ENCODE measurements around the gene PTRH1.

The PTRH1 gene

DNA sequence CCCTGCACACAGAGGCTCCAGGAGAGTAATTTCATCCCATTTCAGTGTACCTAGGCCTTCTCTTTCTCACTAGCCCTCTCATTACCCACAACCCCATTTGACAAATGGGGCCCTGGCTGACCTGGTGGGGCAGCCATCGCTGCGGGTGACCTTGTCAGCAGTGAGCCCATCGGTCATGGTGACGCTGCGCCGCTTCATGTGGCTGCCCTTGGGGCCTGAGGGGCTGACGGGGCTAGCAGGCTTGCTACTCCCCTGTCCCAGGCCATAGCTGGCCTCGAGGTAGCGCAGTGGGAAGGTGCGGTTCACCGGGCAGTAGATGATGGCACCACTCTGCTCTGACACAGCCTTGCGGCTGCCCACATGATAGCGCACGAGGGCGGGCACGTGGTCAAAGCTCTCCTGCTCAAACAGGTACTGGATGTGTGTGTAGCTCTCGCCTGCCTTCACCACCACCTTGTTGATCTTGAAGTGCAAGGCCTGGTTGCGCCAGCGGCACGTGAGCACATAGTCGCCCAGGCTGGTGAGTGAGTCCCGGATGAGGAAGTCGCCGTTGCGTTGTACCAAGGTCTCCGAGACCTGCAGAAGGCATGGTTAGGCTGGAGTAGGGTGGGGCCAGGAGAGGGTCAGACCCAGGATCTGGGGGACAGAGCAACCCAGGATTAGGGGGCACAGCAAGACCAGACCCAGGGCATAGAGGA is 33.8 kb upstream of the PTRH1 start:
- no peak overlapping the region for H3K4me3 ChIP-seq (replicated peaks; ENCODE audit: low read depth, low read length)

DNA sequence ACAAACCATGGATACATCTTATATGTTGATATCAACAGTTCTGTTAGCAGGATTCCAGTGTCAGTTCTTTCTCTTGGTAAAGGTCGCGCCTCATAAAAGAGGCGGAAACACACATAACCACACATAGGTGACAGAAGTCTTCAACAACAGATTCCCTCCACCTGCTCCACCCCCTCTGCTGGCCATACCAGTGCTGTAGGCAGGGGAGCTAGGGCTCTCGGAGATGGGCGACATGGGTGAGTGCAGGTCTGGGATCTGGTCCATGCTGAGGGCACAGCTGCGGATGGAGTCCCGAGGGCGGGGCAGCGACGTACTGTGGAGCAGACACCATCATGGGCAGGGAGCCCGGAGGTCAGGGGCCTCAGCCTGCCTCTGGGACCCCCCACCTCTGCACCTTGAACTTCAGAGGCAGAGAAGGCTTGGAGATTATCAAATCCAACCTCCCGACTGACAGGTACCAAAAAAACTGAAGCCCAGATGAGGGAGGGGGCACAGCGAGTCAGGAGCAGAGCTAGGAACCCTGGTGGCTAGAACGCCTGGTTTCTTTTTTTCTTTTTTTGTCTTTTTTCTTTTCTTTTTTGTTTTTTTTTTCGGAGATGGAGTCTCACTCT is 31.6 kb upstream of the PTRH1 start:
- TF ChIP-seq, protein P1, sequence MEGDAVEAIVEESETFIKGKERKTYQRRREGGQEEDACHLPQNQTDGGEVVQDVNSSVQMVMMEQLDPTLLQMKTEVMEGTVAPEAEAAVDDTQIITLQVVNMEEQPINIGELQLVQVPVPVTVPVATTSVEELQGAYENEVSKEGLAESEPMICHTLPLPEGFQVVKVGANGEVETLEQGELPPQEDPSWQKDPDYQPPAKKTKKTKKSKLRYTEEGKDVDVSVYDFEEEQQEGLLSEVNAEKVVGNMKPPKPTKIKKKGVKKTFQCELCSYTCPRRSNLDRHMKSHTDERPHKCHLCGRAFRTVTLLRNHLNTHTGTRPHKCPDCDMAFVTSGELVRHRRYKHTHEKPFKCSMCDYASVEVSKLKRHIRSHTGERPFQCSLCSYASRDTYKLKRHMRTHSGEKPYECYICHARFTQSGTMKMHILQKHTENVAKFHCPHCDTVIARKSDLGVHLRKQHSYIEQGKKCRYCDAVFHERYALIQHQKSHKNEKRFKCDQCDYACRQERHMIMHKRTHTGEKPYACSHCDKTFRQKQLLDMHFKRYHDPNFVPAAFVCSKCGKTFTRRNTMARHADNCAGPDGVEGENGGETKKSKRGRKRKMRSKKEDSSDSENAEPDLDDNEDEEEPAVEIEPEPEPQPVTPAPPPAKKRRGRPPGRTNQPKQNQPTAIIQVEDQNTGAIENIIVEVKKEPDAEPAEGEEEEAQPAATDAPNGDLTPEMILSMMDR (IDR thresholded peaks at IDR 0.05; ENCODE audit: low read length, missing control alignments) = no peak
- H3K4me3 ChIP-seq (replicated peaks; ENCODE audit: low read depth, low read length) = no peak overlapping the region
- DNase-seq (ENCODE audit: low read depth) = no peak

More for the DNA sequence above, 33.8 kb upstream of the PTRH1 start:
- DNase-seq (ENCODE audit: low read depth) = no peak
- TF ChIP-seq, protein P1 (IDR thresholded peaks at IDR 0.05; ENCODE audit: low read length, missing control alignments) = no peak

DNA sequence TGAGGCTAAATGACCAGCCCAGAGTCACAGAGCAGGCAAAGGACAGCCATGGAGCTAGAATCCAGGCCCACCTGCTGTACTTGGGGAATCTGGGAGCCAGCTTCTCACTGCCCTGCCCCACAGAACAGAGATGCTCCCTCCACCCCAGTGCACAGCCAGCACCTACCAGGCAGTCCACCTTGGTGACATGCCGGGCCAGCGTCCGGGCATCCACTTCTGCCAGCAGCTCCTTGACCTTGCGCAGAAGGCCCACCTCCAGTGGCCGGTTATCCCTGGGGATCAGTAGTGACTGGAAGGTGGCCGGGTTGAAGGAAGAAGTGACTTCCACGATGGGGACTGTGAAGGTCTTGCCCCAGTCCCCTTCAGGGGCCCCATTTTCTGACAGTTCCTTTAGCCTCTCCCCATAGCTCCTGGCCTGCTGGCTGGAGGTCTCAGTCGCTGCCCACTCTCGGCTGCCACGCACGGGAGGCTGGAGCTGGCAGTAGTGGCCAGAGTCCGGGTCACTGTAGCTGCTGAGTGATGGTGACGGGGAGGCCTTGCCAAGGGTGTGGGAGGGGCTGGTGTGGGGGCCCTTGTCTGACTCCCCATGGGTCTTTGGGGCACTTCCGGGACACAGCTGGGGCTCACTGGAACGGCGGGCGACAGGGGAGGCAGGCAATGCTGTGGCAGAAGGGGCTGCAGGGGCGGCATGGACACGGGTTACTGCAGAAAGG is 29.1 kb upstream of the PTRH1 start:
- TF ChIP-seq, protein P1 (IDR thresholded peaks at IDR 0.05; ENCODE audit: low read length, missing control alignments) = no peak
- DNase-seq (ENCODE audit: low read depth) = no peak
- no peak overlapping the region for H3K4me3 ChIP-seq (replicated peaks; ENCODE audit: low read depth, low read length)

DNA sequence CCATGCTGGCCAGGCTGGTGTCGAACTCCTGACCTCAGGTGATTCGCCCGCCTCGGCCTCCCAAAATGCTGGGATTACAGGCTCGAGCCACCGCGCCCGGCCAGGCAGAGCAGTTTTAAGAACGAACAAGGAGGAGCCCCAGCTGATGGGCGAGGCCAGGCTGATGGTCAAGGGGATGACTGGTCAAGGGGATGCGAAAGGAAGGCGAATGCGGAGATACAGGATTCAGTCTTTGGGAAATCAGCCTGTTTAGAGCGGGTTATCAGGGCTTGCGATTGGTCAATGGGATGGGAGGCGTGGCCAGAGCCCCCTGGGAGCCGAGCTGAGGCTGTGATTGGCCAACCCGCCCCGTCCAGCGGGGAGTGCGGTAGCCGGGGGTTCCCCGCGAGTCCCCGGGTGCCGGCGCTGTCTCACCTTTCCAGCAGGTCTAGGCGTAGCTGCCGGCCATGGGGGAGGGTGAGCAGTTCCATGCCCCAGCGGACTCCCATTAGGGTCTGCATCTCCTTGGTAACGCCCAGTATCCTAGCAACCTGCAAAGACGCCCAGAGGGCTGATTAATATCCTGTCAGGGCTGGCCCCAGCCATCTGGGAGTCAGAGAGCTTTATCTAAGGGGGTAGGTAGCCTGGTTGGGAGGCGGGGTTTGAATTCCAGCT is 27.1 kb upstream of the PTRH1 start:
- TF ChIP-seq, protein P1 (IDR thresholded peaks at IDR 0.05; ENCODE audit: low read length, missing control alignments) = no peak
- H3K4me3 ChIP-seq (replicated peaks; ENCODE audit: low read depth, low read length) = no peak overlapping the region
- peak; percentile 44 for DNase-seq (ENCODE audit: low read depth)

DNA sequence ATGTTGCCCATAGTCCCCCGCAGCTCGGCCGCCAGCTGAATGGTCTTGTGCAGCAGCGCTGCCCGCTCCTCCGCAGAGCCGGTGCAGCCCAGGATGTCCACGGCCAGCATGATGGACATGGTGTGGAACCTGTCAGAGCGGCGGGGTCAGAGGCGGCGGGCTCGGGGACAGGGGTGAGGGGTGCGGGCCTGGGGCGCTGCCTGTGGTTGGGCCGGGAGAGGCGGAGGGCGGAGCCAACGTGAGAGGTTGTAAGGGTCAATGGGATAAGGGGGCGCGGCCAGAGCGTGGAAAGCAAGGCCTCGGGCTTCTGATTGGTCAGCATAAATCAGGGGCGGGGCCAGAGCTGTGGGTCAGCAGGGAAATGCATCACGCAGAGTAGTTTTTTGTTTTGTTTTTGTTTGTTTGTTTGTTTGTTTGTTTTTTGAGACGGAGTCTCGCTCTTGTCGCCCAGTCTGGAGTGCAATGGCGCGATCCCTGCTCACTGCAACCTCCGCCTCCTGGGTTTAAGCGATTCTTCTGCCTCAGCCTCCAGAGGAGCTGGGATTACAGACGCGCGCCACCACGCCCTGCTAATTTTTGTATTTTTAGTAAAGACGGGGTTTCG is 26.5 kb upstream of the PTRH1 start:
- DNase-seq (ENCODE audit: low read depth) = no peak
- TF ChIP-seq, protein P1 (IDR thresholded peaks at IDR 0.05; ENCODE audit: low read length, missing control alignments) = no peak
- no peak overlapping the region for H3K4me3 ChIP-seq (replicated peaks; ENCODE audit: low read depth, low read length)

DNA sequence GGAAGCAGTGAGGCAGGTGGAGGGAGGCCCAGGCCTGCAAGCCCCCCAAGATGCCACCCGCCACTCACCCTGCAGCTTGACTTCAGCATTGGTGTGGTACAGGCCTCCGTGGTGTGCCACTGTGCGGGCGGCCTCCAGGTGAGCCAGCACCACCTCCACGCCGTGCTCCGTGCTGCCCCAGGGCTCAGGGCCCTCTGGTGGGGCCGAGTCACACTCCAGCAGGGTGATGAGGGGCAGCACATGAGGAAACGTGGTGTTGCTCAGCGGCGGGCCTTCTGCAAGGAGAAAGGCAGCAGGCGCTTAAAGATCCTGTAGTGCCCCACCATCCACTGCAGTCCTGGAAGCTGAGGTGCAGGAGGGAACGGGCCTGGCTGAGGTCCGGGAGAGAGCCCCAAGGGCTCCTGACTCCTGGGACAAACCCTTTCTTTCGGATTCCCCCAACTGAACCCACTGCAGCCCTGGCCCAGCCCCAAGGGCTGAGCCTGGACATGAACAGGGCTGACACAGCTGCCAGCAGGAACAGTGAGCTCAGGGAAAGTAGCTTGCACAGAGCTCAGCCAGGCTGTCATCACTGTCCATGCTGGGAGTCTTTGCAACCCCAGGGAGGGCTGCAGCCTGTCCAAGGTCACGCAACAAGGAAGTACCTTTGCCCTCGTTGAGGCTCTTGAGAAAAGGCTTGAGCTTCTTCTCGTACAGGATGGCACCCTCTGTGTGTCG is 24.3 kb upstream of the PTRH1 start:
- no peak overlapping the region for H3K4me3 ChIP-seq (replicated peaks; ENCODE audit: low read depth, low read length)
- TF ChIP-seq, protein P1 (IDR thresholded peaks at IDR 0.05; ENCODE audit: low read length, missing control alignments) = no peak
- DNase-seq (ENCODE audit: low read depth) = no peak

Data from fibroblast of pulmonary artery (primary cell).